IPS-18c (cell line): ENCODE measurements around the gene CIBAR2.

Experiments used
- H3K4me3 ChIP-seq: 2 replicates; pipeline ENCODE4 v1.7.0; 2013; ENCODE audit warnings: low read depth, mild to moderate bottlenecking, low read length, moderate library complexity; ENCODE audit not compliant: insufficient read depth
- H3K9me3 ChIP-seq: one replicate; pipeline ENCODE4 v1.6.1; 2013; ENCODE audit warnings: mild to moderate bottlenecking, low read length, moderate library complexity; ENCODE audit not compliant: control insufficient read depth, insufficient read depth

CIBAR2 gene

GRCh38 chr16:85146532-85146797 lies 34.2 kb upstream of the CIBAR2 start:
- H3K4me3 ChIP-seq, result no peak overlapping the region

GRCh38 chr16:85145734-85146531 lies 33.7 kb upstream of the CIBAR2 start:
- H3K4me3 ChIP-seq, result no peak overlapping the region
- no peaks in the 10 kb centered on the region for H3K9me3 ChIP-seq

More at GRCh38 chr16:85146532-85146797, 34.2 kb upstream of the CIBAR2 start:
- no peaks in the 10 kb centered on the region for H3K9me3 ChIP-seq

GRCh38 chr16:85145188-85145587 lies 32.9 kb upstream of the CIBAR2 start:
- H3K9me3 ChIP-seq, result no peaks in the 10 kb centered on the region
- no peak overlapping the region for H3K4me3 ChIP-seq

- Histone ChIP-seq H3K9me3 (no peaks in the 10 kb centered on the region), H3K4me3 (no peak overlapping the region)
Observed at GRCh38 chr16:85144026-85144915, 32.0 kb upstream of the CIBAR2 start.

- H3K9me3 ChIP-seq, result no peaks in the 10 kb centered on the region
- no peak overlapping the region for H3K4me3 ChIP-seq
Observed at GRCh38 chr16:85142771-85143211, 30.5 kb upstream of the CIBAR2 start.

- H3K4me3 ChIP-seq, result no peak overlapping the region
- no peaks in the 10 kb centered on the region for H3K9me3 ChIP-seq
Observed at GRCh38 chr16:85142129-85142513, 29.8 kb upstream of the CIBAR2 start.

GRCh38 chr16:85141491-85142128 lies 29.3 kb upstream of the CIBAR2 start:
- no peak overlapping the region for H3K4me3 ChIP-seq
- H3K9me3 ChIP-seq, result no peaks in the 10 kb centered on the region

- H3K9me3 ChIP-seq, result no peaks in the 10 kb centered on the region
- no peak overlapping the region for H3K4me3 ChIP-seq
Observed at GRCh38 chr16:85140455-85141012, 28.3 kb upstream of the CIBAR2 start.

GRCh38 chr16:85139881-85140339 lies 27.6 kb upstream of the CIBAR2 start:
- Histone ChIP-seq H3K4me3 (no peak overlapping the region), H3K9me3 (no peaks in the 10 kb centered on the region)

- no peaks in the 10 kb centered on the region for H3K9me3 ChIP-seq
- H3K4me3 ChIP-seq, result no peak overlapping the region
Observed at GRCh38 chr16:85138825-85139627, 26.8 kb upstream of the CIBAR2 start.

- Histone ChIP-seq H3K4me3 (no peak overlapping the region), H3K9me3 (no peaks in the 10 kb centered on the region)
Observed at GRCh38 chr16:85138073-85138824, 26.0 kb upstream of the CIBAR2 start.

- H3K4me3 ChIP-seq, result no peak overlapping the region
- H3K9me3 ChIP-seq, result no peaks in the 10 kb centered on the region
Observed at GRCh38 chr16:85137323-85138072, 25.2 kb upstream of the CIBAR2 start.

- Histone ChIP-seq H3K9me3 (no peaks in the 10 kb centered on the region), H3K4me3 (no peak overlapping the region)
Observed at GRCh38 chr16:85136702-85137322, 24.5 kb upstream of the CIBAR2 start.

- Histone ChIP-seq H3K9me3 (no peaks in the 10 kb centered on the region), H3K4me3 (no peak overlapping the region)
Observed at GRCh38 chr16:85136213-85136701, 24.0 kb upstream of the CIBAR2 start.

GRCh38 chr16:85134789-85135142 lies 22.5 kb upstream of the CIBAR2 start:
- no peaks in the 10 kb centered on the region for H3K9me3 ChIP-seq
- no peak overlapping the region for H3K4me3 ChIP-seq
